ENCODE results near the gene WBP2. TPM values are rescaled to one million over a fixed set of nuclear protein-coding genes. Genes with fewer than 3 reads are reported as not detected.

Gene WBP2
- total and polyA plus RNA-seq, 2 of the 13 experiments (the other 11 are each of a cell fraction or from before 2014, with no cell fraction given), result 29.2 to 29.5 TPM

- TF ChIP-seq BRF2 (CRISPR knock-in tag; IDR thresholded peaks at IDR 0.05) (peak; percentile 88; the same call in 1 of the 2 replicates), CBX1 (IDR thresholded peaks at IDR 0.05; ENCODE audit: low read depth) (peak; percentile 86), HOXA9 (CRISPR knock-in tag; IDR thresholded peaks at IDR 0.05; ENCODE audit: borderline replicate concordance) (no peak), RAD21 (CRISPR knock-in tag; IDR thresholded peaks at IDR 0.05) (peak; percentile 68), ZNF670 (CRISPR knock-in tag; IDR thresholded peaks at IDR 0.05; ENCODE audit: borderline replicate concordance) (no peak), TIGD3 (CRISPR knock-in tag; IDR thresholded peaks at IDR 0.05; ENCODE audit: borderline replicate concordance) (0 out of 2 replicates have a peak, but pooled peaks have one; percentile 21), THAP9 (CRISPR knock-in tag; IDR thresholded peaks at IDR 0.05; ENCODE audit: borderline replicate concordance) (peak; percentile 82; the same call in 1 of the 2 replicates), ZNF607 (CRISPR knock-in tag; IDR thresholded peaks at IDR 0.05; ENCODE audit: borderline replicate concordance) (no peak; the same call in 1 of the 2 replicates), ZNF512B (CRISPR knock-in tag; IDR thresholded peaks at IDR 0.05; ENCODE audit: borderline replicate concordance) (no peak; the same call in 1 of the 2 replicates), SATB2 (CRISPR knock-in tag; IDR thresholded peaks at IDR 0.05) (peak; percentile 88), ZBTB42 (CRISPR knock-in tag; IDR thresholded peaks at IDR 0.05) (no peak), IRF9 (CRISPR knock-in tag; IDR thresholded peaks at IDR 0.05; ENCODE audit: borderline replicate concordance) (0 out of 2 replicates have a peak, but pooled peaks have one; percentile 72), BRCA1 (CRISPR knock-in tag; IDR thresholded peaks at IDR 0.05) (peak; percentile 59; the same call in 1 of the 2 replicates), SOX5 (CRISPR knock-in tag; IDR thresholded peaks at IDR 0.05; ENCODE audit: borderline replicate concordance) (peak; percentile 91), ZNF414 (CRISPR knock-in tag; IDR thresholded peaks at IDR 0.05) (peak; percentile 93)
These were observed 17.6 kb upstream of the WBP2 start (continued) for GRCh38 chr17:75872434-75873351.

Measured in HepG2 (cell line).